Measurements from ENCODE around the gene TIAM1.

GRCh38 chr21:31133243-31133830 lies 210.7 kb downstream of the TIAM1 start:
- no peak for TF ChIP-seq GATA3 (IDR thresholded peaks at IDR 0.05; ENCODE audit: low read depth, low read length)
- TF ChIP-seq GATA2 (IDR thresholded peaks at IDR 0.05; ENCODE audit: low read depth, low read length) = no peak

Data from SH-SY5Y (cell line).